AG04450 (cell line): ENCODE results near the gene EN1. TPM values are rescaled to one million over a fixed set of nuclear protein-coding genes. Genes with fewer than 3 reads are reported as not detected.

Experiments used
- CTCF ChIA-PET: fragments of 300-600, 350-600 bp; formaldehyde crosslinking; extraction: SDS; loops from one replicate; lab custom pipeline; 2022; ENCODE audit warnings: antibody characterized with exemption, inconsistent platforms; lab: Charles Lee
- POLR2A ChIA-PET: fragments of 350-600 bp; formaldehyde crosslinking; extraction: SDS; loops from one replicate; lab custom pipeline; 2021; ENCODE audit warnings: antibody characterized with exemption, inconsistent platforms; lab: Yijun Ruan, JAX
- DNase-seq: peaks from one replicate; pipeline ENCODE4 v3.0.0-alpha.2; 2011; ENCODE audit warnings: low read depth, low spot score
- H3K27ac ChIP-seq: one replicate; pipeline ENCODE4 v1.5.1; 2012; ENCODE audit warnings: low read depth, low read length, control low read depth
- H3K27me3 ChIP-seq: one replicate; pipeline ENCODE4 v1.6.0; 2012; ENCODE audit warnings: low read length; ENCODE audit not compliant: control insufficient read depth, insufficient read depth
- H3K4me3 ChIP-seq: 2 replicates; pipeline ENCODE4 v1.5.1; 2011; ENCODE audit warnings: mild to moderate bottlenecking, low read depth, low read length, control low read depth
- H3K9me3 ChIP-seq: 2 replicates; pipeline ENCODE4 v1.5.1; 2012; ENCODE audit warnings: low read length; ENCODE audit not compliant: control insufficient read depth, insufficient read depth
- CTCF ChIP-seq: IDR thresholded peaks from 2 replicates; pipeline ENCODE4 v1.5.1; 2011; ENCODE audit warnings: low read depth, low read length, control low read depth, inconsistent platforms
- polyA plus RNA-seq: library from polyadenylated mRNA; depleted of rRNA; stranded (reverse); fragments of >200 nt; gene quantifications from 2 replicates; pipeline ENCODE4 v1.2.3, GENCODE V29; 2011

Gene EN1
- polyA plus RNA-seq, 1 experiment = not detected

GRCh38 chr2:118817469-118817868 lies 30.0 kb downstream of the EN1 start:
- Histone ChIP-seq H3K4me3 (no peak overlapping the region), H3K9me3 (no peaks in the 10 kb centered on the region), H3K27me3 (no peaks in the 10 kb centered on the region), H3K27ac (no peak overlapping the region)
- no peak for TF ChIP-seq CTCF
- ChIA-PET POLR2A (no interaction called here), CTCF (no interaction called here)
- no peak for DNase-seq

GRCh38 chr2:118816669-118817068 lies 30.8 kb downstream of the EN1 start:
- Histone ChIP-seq H3K27me3 (no peaks in the 10 kb centered on the region), H3K9me3 (no peaks in the 10 kb centered on the region), H3K27ac (no peak overlapping the region), H3K4me3 (no peak overlapping the region)
- TF ChIP-seq CTCF = no peak
- ChIA-PET POLR2A (no interaction called here), CTCF (interaction anchor here (0.6 kb wide), 1 partner anchor 599 kb away, joined by 3 read pairs; no protein-coding TSS in a partner anchor)
- no peak for DNase-seq

GRCh38 chr2:118815731-118816130 lies 31.7 kb downstream of the EN1 start:
- H3K27ac ChIP-seq = no peak overlapping the region
- no peaks in the 10 kb centered on the region for H3K27me3 ChIP-seq
- CTCF ChIA-PET = no interaction called here

GRCh38 chr2:118815314-118815713 lies 32.1 kb downstream of the EN1 start:
- no peaks in the 10 kb centered on the region for H3K9me3 ChIP-seq
- CTCF ChIA-PET = no interaction called here
- H3K27me3 ChIP-seq = no peaks in the 10 kb centered on the region
- H3K4me3 ChIP-seq = no peak overlapping the region
- no peak for DNase-seq
- POLR2A ChIA-PET = no interaction called here
- no peak for TF ChIP-seq CTCF
- no peak overlapping the region for H3K27ac ChIP-seq

More at GRCh38 chr2:118815731-118816130, 31.7 kb downstream of the EN1 start:
- H3K4me3 ChIP-seq = no peak overlapping the region
- H3K9me3 ChIP-seq = no peaks in the 10 kb centered on the region
- no peak for TF ChIP-seq CTCF
- POLR2A ChIA-PET = no interaction called here
- DNase-seq = no peak

- POLR2A ChIA-PET = no interaction called here
- TF ChIP-seq CTCF = no peak
These were observed 33.1 kb downstream of the EN1 start for GRCh38 chr2:118814368-118814767.

More at GRCh38 chr2:118814368-118814767, 33.1 kb downstream of the EN1 start:
- CTCF ChIA-PET = no interaction called here
- Histone ChIP-seq H3K27ac (no peak overlapping the region), H3K27me3 (no peaks in the 10 kb centered on the region), H3K4me3 (no peak overlapping the region), H3K9me3 (no peaks in the 10 kb centered on the region)
- no peak for DNase-seq
